Loucy (cell line): ENCODE data around the gene RSRC1.

Source experiments
- H2AFZ ChIP-seq: fragments of 200-600 bp; sonication (generic); 2 replicates; pipeline ENCODE4 v1.6.0; 2016; ENCODE audit warnings: antibody characterized with exemption, mild to moderate bottlenecking, low read length, moderate library complexity
- H3F3A ChIP-seq: fragments of 200-600 bp; 2 replicates; pipeline ENCODE4 v1.6.0; 2016; ENCODE audit warnings: antibody characterized with exemption, low read depth, mild to moderate bottlenecking
- H3K27me3 ChIP-seq: fragments of 200-600 bp; sonication (generic); 2 replicates; pipeline ENCODE4 v1.6.1; 2014; ENCODE audit warnings: low read length, mild to moderate bottlenecking; ENCODE audit not compliant: insufficient read depth, poor library complexity, severe bottlenecking
- H3K36me3 ChIP-seq: fragments of 200-600 bp; sonication (generic); 2 replicates; pipeline ENCODE4 v1.6.1; 2016; ENCODE audit warnings: low read length; ENCODE audit not compliant: insufficient read depth
- H3K4me1 ChIP-seq: fragments of 200-600 bp; sonication (generic); 2 replicates; pipeline ENCODE4 v1.5.1; 2014; ENCODE audit warnings: low read length, mild to moderate bottlenecking; ENCODE audit not compliant: insufficient read depth, poor library complexity, severe bottlenecking
- H3K4me2 ChIP-seq: fragments of 200-600 bp; sonication (generic); 2 replicates; pipeline ENCODE4 v1.6.0; 2014; ENCODE audit warnings: antibody characterized with exemption, low read length, low read depth, mild to moderate bottlenecking; ENCODE audit not compliant: poor library complexity, severe bottlenecking
- H3K4me3 ChIP-seq: fragments of 200-600 bp; sonication (generic); 2 replicates; pipeline ENCODE4 v1.5.1; 2014; ENCODE audit warnings: low read length, mild to moderate bottlenecking, mixed read lengths; ENCODE audit not compliant: poor library complexity, severe bottlenecking
- H3K79me2 ChIP-seq: fragments of 200-600 bp; sonication (generic); 2 replicates; pipeline ENCODE4 v1.6.1; 2014; ENCODE audit warnings: low read length; ENCODE audit not compliant: insufficient read depth
- H3K9ac ChIP-seq: fragments of 200-600 bp; sonication (generic); 2 replicates; pipeline ENCODE4 v1.6.0; 2014; ENCODE audit warnings: mild to moderate bottlenecking, low read depth, low read length, moderate library complexity; ENCODE audit not compliant: poor library complexity, severe bottlenecking
- H3K9me2 ChIP-seq: fragments of 200-600 bp; sonication (generic); replicated peaks from 2 replicates; pipeline ENCODE4 v1.6.1; 2016; ENCODE audit warnings: low read depth, low read length, mixed read lengths
- H3K9me3 ChIP-seq: fragments of 200-600 bp; sonication (generic); 2 replicates; pipeline ENCODE4 v1.6.1; 2014; ENCODE audit warnings: mild to moderate bottlenecking, antibody characterized with exemption, low read length, low read depth; ENCODE audit not compliant: insufficient read depth
- H4K20me1 ChIP-seq: fragments of 200-600 bp; sonication (generic); 2 replicates; pipeline ENCODE4 v1.6.0; 2014; ENCODE audit warnings: antibody characterized with exemption, low read length, mild to moderate bottlenecking; ENCODE audit not compliant: insufficient read depth, poor library complexity, severe bottlenecking
- EZH2phosphoT487 ChIP-seq: fragments of 200-600 bp; IDR thresholded peaks from 2 replicates; pipeline ENCODE4 v1.6.1; 2018; ENCODE audit warnings: antibody characterized with exemption, mild to moderate bottlenecking, moderate library complexity, borderline replicate concordance
- TF ChIP-seq, protein P1 (sequence below): fragments of 200-600 bp; sonication (generic); conservative IDR thresholded peaks from 2 replicates; pipeline ENCODE4 v1.5.1; 2014; ENCODE audit warnings: mild to moderate bottlenecking, antibody characterized with exemption, low read length

Gene RSRC1

GRCh38 chr3:158100681-158101080 is 9.2 kb upstream of the RSRC1 start:
- Histone ChIP-seq H3K36me3 (no peaks in the 10 kb centered on the region), H3K4me2 (no peak overlapping the region), H3K27me3 (no peaks in the 10 kb centered on the region), H3K9me2 (no peaks in the 10 kb centered on the region), H3K9me3 (no peaks in the 10 kb centered on the region), H3K9ac (no peak overlapping the region), H3K79me2 (no peaks in the 10 kb centered on the region), H3K4me1 (no peaks in the 10 kb centered on the region), H3K4me3 (no peak overlapping the region), H3F3A (no peaks in the 10 kb centered on the region), H2AFZ (no peak overlapping the region), H4K20me1 (no peaks in the 10 kb centered on the region)
- TF ChIP-seq, protein P1, sequence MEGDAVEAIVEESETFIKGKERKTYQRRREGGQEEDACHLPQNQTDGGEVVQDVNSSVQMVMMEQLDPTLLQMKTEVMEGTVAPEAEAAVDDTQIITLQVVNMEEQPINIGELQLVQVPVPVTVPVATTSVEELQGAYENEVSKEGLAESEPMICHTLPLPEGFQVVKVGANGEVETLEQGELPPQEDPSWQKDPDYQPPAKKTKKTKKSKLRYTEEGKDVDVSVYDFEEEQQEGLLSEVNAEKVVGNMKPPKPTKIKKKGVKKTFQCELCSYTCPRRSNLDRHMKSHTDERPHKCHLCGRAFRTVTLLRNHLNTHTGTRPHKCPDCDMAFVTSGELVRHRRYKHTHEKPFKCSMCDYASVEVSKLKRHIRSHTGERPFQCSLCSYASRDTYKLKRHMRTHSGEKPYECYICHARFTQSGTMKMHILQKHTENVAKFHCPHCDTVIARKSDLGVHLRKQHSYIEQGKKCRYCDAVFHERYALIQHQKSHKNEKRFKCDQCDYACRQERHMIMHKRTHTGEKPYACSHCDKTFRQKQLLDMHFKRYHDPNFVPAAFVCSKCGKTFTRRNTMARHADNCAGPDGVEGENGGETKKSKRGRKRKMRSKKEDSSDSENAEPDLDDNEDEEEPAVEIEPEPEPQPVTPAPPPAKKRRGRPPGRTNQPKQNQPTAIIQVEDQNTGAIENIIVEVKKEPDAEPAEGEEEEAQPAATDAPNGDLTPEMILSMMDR: no peak
- no peak for TF ChIP-seq EZH2phosphoT487

GRCh38 chr3:158101335-158102241 is 8.3 kb upstream of the RSRC1 start:
- H3K36me3 ChIP-seq: no peaks in the 10 kb centered on the region
- H3K27me3 ChIP-seq: no peaks in the 10 kb centered on the region

DNA sequence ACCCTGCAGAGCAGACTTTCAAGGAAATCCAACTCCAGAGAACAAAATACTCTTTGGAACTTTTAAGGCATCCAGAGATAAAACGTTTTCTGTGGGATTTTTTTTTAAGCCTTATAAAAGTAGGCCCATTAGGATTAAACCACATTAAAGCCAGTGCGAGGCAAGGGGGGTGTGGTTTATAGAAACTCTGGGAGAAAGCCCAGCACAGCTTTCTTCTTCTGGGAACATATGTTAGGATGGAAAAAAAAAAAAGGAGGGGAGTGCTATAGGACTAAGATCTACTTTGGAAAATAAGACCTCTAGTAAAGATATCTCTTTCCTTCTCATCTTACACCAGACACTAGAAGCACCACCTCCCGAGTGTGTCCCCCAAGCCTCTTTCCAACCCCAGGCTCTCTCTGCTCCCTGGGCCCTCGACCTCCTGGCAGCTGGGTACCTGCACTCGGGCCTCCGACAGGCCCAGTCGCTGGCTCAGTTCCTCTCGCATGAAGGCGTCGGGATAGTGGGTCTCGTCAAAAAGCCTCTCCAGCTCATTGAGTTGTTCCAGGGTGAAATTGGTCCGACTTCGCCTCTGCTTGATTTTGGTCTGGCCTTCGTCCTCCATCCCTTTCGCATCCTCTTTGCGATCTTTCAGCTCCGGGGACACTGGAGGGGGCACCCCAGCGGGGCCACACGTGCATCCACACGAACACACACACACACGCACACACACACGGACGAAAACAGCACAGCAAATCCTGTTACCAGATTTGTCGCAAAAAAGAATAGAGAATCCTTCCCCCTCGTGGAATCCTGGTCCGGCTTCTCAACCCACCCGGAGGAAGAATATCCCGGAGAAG is 7.4 kb upstream of the RSRC1 start:
- Histone ChIP-seq H3K79me2 (no peaks in the 10 kb centered on the region), H3K36me3 (no peaks in the 10 kb centered on the region)

More at GRCh38 chr3:158101335-158102241, 8.3 kb upstream of the RSRC1 start:
- no peak overlapping the region for H3K9ac ChIP-seq
- no peaks in the 10 kb centered on the region for H3K79me2 ChIP-seq
- no peak overlapping the region for H3K4me2 ChIP-seq
- no peaks in the 10 kb centered on the region for H3F3A ChIP-seq
- no peaks in the 10 kb centered on the region for H3K9me3 ChIP-seq
- TF ChIP-seq, protein P1: no peak
- no peak for TF ChIP-seq EZH2phosphoT487
- H2AFZ ChIP-seq: no peak overlapping the region
- no peak overlapping the region for H3K4me3 ChIP-seq
- H3K9me2 ChIP-seq: no peaks in the 10 kb centered on the region
- no peaks in the 10 kb centered on the region for H3K4me1 ChIP-seq
- H4K20me1 ChIP-seq: no peaks in the 10 kb centered on the region

More for the DNA sequence above, 7.4 kb upstream of the RSRC1 start:
- Histone ChIP-seq H3K4me1 (no peaks in the 10 kb centered on the region), H3K27me3 (no peaks in the 10 kb centered on the region), H2AFZ (no peak overlapping the region), H3K4me2 (no peak overlapping the region), H4K20me1 (no peaks in the 10 kb centered on the region), H3F3A (no peaks in the 10 kb centered on the region), H3K9ac (no peak overlapping the region), H3K9me3 (no peaks in the 10 kb centered on the region), H3K4me3 (no peak overlapping the region), H3K9me2 (no peaks in the 10 kb centered on the region)
- TF ChIP-seq, protein P1: no peak
- no peak for TF ChIP-seq EZH2phosphoT487
